Measurements from ENCODE around the gene LMOD1.

Gene LMOD1

DNA sequence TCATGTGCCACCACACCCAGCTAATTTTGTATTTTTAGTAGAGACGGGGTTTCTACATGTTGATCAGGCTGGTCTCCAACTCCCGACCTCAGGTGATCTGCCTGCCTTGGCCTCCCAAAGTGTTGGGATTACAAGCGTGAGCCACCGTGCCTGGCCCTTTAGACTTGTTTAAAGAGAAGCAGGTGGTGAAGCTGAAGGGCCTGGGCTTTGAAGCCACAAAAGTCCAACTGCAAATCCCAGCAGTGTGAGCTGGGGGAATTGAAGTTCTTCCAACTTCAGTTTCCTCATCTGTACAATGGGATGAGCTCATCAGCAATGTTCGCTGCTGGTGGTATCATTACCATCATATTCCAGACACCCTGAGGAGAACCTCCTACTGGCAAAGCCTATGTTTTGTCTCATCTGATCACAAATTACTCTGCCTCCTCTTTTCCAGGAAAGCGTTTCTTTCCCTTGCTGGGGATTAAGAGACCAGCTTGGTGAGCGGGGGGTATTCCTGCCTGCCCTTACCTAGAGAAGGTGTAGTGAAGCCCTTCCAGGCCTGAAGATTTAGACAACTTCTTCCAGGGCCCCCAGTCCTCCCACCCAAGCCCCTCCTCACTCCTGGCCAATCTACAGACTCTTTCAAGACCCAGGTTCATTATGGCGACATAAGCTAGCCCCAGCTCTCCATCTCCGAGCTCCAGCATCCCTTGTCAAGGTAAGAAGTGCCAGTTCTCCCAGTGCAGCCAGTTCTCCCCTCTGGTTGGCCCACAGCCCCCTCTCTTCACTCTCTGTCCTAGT lies 60.1 kb downstream of the LMOD1 start:
- no peak for TF ChIP-seq GATA3 (IDR thresholded peaks at IDR 0.05; ENCODE audit: low read depth, low read length)
- TF ChIP-seq GATA2 (IDR thresholded peaks at IDR 0.05; ENCODE audit: low read depth, low read length): no peak

DNA sequence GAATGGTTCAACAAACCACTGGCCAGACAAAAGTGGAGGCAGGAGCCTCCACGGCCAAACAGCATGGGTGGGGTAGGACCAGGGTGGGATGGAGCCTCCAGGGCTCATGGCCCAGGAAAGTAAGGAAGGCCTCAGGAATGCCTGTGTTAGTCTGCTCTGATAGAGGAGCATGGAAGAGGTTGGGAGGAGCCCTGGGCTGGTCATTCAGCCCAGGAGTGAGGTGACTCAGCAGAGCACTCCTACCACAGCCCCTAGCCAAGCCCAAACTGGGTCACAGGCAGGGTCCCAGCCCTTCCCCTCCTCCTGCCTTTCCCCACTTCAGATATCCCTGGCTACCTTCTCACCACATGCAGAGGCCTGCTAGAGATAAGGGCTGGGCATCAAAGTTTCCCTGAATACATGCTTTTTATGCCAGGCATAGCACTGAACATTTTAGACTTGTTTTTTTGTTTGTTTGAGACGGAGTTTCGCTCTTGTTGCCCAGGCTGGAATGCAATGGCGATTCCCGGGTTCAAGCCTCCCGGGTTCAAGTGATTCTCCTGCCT lies 60.7 kb downstream of the LMOD1 start:
- no peak for TF ChIP-seq GATA3 (IDR thresholded peaks at IDR 0.05; ENCODE audit: low read depth, low read length)
- TF ChIP-seq GATA2 (IDR thresholded peaks at IDR 0.05; ENCODE audit: low read depth, low read length): no peak

DNA sequence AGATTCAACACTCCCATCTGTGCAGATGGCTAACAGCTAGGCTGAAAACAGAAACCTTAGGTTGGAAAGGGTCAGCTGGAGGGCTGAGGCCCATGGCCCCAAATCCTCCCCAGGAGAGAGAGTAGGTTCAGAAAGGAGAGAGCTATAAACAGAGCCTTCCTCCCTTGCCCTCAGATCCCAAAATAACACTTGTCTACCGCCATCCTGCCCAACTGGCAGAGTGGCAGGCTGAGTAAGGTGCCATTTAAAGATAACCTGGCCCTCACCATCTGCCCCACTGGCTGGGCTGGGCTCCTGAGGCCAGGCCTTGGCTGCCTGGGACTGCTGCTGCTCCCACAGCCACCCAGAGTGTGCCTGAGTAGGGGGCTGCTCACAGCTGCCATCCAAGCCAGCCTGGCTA lies 61.9 kb downstream of the LMOD1 start:
- TF ChIP-seq GATA2 (IDR thresholded peaks at IDR 0.05; ENCODE audit: low read depth, low read length): no peak
- no peak for TF ChIP-seq GATA3 (IDR thresholded peaks at IDR 0.05; ENCODE audit: low read depth, low read length)

DNA sequence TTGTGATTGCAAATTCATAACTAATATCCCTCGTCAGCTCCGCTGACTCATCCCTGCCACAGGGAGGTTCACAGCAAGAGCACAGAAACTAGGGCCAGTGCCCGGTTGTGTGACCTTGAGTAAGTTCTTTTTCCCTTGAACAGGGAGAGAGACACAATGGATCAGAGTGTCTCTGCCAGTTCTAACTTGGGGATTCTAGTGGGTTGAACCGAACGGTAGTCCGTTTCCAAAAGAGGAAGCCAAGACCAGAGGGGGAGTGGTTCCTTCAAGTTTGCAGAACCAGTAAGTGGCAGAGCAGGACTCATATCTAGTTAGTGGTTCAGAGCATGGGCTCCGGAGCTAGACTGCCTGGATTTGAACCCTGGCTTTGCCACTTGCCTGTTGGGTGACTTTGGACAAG lies 62.6 kb downstream of the LMOD1 start:
- TF ChIP-seq GATA3 (IDR thresholded peaks at IDR 0.05; ENCODE audit: low read depth, low read length) (no peak), GATA2 (IDR thresholded peaks at IDR 0.05; ENCODE audit: low read depth, low read length) (no peak)

DNA sequence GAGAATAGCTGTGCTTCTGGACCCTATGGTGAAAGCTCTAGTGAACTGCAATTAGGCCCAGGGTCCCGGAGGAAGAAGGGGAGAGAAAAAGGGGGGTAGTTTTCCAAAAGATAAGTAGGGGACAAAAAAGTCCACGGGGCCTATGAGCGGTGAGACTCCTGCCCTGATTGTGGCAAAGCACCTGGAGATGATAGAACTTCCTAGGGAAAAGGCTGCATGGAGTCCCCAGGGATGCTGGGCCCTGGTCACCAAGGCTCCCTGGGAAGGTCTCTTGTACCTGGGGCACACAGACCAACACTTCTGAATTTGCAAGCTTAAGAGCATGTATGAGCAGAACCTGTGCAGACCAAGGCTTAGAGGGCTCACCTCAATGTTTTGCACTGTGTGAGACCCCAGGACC lies 63.1 kb downstream of the LMOD1 start:
- no peak for TF ChIP-seq GATA3 (IDR thresholded peaks at IDR 0.05; ENCODE audit: low read depth, low read length)
- TF ChIP-seq GATA2 (IDR thresholded peaks at IDR 0.05; ENCODE audit: low read depth, low read length): no peak

DNA sequence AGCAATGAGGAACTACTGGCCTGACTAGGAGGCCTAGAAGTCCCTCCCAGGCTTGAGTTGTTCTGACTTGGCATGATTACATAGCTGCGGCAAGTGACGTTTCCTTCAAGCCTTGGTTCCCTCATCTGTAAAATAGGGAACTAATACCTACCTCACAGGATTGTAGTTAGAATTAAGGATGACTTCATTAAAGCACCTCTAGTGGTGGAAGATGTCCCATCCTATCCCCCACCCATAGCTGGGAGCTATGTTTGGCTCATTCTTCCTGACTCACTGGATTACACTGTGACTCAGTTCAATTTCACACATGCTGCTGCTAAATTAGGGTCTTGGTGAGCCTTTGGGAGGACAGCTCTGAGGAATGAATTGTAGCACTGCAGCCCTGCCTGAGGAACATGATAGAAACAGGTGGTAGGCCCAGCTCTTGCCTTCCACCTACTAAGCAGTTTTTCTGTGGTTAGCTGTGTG lies 63.6 kb downstream of the LMOD1 start:
- TF ChIP-seq GATA3 (IDR thresholded peaks at IDR 0.05; ENCODE audit: low read depth, low read length): no peak
- TF ChIP-seq GATA2 (IDR thresholded peaks at IDR 0.05; ENCODE audit: low read depth, low read length): no peak

DNA sequence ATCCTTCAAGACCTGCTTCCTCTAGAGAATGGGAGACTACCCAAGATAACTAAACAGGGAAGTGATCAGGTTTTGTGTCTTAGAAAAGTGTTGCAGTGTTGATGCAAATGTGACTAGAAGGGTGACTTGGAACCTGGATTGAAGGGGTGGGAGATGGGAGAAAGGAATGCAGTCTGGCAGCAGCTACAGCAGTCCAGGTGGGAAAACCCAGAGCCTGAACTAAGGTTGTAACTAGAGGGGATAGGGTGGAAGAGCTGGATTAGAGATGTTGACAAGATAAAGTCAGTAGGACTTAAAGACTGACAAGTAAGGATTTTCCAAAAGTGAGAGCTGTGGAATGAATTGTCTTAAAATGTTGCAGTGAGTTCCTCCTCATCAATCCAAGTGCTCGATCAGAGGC lies 64.7 kb downstream of the LMOD1 start:
- TF ChIP-seq GATA3 (IDR thresholded peaks at IDR 0.05; ENCODE audit: low read depth, low read length) (no peak), GATA2 (IDR thresholded peaks at IDR 0.05; ENCODE audit: low read depth, low read length) (no peak)

DNA sequence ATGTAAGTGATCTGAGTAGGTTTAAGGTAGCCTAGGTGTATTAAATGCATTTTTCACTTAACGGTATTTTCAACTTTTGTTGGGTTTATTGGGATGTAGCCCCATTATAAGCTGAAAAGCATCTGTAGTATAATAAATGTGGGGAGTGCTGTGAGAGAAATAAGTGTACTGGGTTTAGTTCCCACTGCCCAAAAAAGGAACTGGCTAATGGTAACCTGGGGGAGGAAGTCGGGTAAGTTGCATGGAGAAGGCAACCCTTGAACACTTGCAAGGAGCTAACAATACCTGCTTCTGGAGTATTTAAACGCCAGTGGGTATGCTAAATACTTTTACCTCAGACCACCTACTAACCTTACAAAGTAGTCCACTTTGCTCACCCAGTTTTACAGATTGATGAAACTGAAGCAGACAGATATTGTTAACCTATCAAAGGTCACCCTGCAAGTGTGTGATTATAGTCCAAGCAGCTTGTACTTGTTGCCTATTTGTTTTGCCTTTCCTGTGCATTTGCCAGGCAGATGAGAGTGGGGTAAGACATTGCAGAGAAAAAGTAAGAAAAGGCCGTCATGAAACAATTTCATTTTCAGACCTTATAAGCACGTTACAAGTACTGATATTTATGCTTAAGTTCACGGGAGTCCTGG lies 65.3 kb downstream of the LMOD1 start:
- TF ChIP-seq GATA2 (IDR thresholded peaks at IDR 0.05; ENCODE audit: low read depth, low read length) (no peak), GATA3 (IDR thresholded peaks at IDR 0.05; ENCODE audit: low read depth, low read length) (no peak)

DNA sequence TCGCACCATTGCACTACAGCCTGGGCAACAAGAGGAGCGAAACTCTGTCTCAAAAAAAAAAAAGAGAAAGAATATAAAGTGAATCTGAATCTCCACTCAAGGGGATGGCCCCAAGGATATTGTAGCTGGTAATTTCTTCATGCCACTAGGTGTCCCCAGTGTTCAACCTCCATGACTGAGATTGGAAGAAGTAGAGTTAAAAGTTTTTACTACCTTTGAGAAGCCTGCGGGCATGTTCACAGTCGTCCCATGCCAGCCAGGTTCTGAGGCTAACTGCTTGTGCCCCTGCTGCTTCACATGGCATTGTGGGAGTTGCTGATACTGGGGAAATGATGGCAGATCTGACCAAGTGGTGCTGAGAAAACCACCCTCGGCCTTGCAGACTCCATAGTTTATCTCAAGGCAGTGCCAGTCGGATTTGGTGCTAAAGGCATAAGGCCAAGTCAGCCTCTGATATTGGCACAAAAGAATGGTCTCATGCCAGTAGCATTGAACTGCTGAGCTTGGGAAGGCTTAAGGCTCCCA lies 68.4 kb downstream of the LMOD1 start:
- TF ChIP-seq GATA2 (IDR thresholded peaks at IDR 0.05; ENCODE audit: low read depth, low read length): no peak
- TF ChIP-seq GATA3 (IDR thresholded peaks at IDR 0.05; ENCODE audit: low read depth, low read length): no peak

DNA sequence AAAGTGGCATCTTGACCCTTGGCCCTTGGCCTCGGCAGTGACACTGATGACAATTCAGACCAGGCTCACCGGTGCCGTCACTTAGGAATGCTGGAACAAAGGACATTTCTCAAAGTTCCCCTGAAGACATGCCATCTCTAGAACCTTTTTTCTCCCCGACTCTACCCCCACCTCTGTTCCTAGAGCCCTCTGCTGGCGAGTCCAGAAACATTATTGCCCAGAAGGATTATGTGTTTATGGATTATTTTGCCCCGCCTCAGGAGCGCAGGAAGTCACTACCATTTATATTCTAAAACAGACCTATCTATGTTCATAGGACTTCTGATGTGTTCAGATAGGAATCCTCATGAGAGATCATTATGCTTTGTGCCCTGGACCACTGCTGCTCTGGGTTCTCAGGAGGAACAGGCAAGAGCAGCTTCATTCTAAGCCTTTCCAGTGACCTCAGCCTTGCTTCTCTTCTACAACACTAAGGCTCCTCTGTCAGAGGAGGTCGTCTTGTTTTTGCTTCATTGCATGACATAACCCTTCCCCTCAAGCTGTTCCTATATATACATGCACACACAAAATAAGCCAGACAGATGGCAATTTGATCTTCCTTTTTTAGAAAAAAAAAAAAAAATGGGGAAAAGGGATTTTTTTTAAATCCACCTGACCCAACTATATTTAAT lies 70.1 kb downstream of the LMOD1 start:
- no peak for TF ChIP-seq GATA2 (IDR thresholded peaks at IDR 0.05; ENCODE audit: low read depth, low read length)
- TF ChIP-seq GATA3 (IDR thresholded peaks at IDR 0.05; ENCODE audit: low read depth, low read length): no peak

DNA sequence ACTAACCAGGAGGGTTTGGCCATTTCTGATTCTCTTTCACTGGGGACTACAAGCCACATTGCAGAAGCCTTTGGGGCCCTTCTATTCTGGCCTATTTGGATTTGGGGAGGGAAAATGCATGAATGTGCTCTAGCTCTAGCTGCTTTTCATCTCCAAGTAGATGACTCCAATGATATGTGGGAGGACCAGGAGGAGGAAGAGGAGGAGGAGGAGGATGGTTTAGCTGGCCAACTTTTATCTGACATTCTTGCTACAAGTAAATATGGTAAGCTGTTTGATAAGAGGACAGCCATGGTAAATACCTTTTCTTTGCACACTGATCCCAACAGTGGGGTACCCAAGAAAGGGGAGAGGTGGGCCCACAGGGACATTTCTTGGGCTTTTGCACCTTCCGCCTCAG lies 71.7 kb downstream of the LMOD1 start:
- TF ChIP-seq GATA2 (IDR thresholded peaks at IDR 0.05; ENCODE audit: low read depth, low read length) (no peak), GATA3 (IDR thresholded peaks at IDR 0.05; ENCODE audit: low read depth, low read length) (no peak)

DNA sequence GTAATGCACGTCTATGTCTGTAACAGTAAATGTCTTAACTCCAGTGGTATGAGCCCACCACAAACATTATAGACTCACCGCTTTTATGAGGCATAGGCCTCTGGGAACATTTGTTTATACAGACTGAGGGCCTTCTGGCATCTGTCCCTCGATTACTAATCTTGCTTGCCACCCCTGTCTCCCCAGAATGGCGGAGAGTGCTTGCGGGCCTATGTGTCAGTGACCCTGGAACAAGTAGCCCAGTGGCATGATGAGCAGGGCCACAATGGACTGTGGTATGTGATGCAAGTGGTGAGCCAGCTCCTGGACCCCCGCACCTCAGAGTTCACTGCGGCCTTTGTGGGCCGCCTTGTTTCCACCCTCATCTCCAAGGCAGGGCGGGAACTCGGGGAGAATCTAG lies 76.0 kb downstream of the LMOD1 start:
- TF ChIP-seq GATA2 (IDR thresholded peaks at IDR 0.05; ENCODE audit: low read depth, low read length): no peak
- no peak for TF ChIP-seq GATA3 (IDR thresholded peaks at IDR 0.05; ENCODE audit: low read depth, low read length)

DNA sequence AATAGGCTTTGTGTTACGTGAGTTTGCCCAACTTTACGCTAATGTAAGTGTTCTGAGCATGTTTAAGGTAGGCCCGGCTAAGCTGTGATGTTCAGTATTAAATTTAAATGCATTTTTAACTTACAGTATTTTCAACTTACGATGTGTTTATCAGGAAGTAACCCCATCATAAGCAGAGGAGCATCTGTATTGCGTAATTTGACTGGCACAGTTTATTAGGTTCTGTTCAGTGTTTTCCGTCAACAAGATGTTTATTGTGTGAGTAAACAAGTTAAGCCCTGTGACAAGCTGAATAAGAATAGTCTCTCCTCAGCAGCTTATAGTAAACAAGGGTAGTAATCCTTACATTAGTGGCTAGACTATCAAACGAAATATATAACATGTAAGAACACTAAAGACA lies 84.9 kb downstream of the LMOD1 start:
- no peak for TF ChIP-seq GATA2 (IDR thresholded peaks at IDR 0.05; ENCODE audit: low read depth, low read length)

DNA sequence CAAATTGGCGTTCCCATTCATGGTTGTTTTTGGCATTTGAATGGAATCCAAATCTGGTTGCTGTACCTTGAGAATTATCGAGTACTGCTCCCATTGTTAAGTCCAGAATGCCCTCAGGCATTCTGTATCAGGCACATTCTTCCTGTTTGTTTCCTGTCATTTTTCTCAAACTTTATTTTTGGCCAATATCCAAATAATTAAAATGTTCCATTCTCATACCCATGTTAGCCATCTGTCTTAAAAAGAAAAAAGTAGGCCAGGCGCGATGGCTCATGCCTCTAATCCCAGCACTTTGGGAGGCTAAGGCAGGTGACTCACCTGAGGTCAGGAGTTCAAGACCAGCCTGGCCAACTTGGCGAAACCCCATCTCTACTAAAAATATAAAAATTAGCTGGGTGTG lies 86.9 kb downstream of the LMOD1 start:
- TF ChIP-seq GATA3 (IDR thresholded peaks at IDR 0.05; ENCODE audit: low read depth, low read length) (no peak), GATA2 (IDR thresholded peaks at IDR 0.05; ENCODE audit: low read depth, low read length) (no peak)
